ENCODE results near the gene NPPC. TPM values are rescaled to one million over a fixed set of nuclear protein-coding genes. Genes with fewer than 3 reads are reported as not detected.
"Not testable (repeated sequence)": the region's sequence is repeated elsewhere in the genome, so short reads cannot be mapped to it uniquely, and the experiment has no call there.

The NPPC gene
- total RNA-seq, 2 donors from 2014 or later, result 0.58 to 1.1 TPM

DNA sequence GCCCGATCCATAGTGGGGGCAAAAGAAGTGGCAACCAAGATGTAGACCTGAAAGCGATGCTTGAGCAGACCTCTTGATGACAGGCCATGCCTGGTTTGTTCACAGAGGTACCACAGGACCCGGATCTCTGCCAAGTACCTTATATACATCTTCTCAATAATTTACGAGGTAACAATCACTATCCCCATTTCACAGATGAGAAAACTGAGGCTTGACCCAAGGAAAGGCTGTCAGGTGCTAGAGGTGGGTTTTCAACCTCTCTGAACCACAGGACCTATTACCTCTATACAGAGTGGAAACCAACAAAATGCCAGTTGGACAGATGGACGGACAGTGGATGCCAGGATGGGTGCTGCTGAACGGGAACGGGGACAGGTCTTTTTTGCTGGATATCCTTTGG lies 21.5 kb upstream of the NPPC start:
- DNase-seq, result no peak
- Mint-ChIP-seq H3K27ac (no peak overlapping the region), H3K27me3 (ENCODE audit: low read depth) (peaks cover 20% of the 10 kb centered on the region), H3K4me3 (no peak overlapping the region), H3K4me1 (ENCODE audit: low read depth) (no peaks in the 10 kb centered on the region), H3K36me3 (ENCODE audit: insufficient read depth in 2 of 2) (no peaks in the 10 kb centered on the region), H3K9me3 (no peaks in the 10 kb centered on the region)
- no peak for ATAC-seq (replicated peaks in 1 of 2)

- not testable (repeated sequence) for H3K36me3 Mint-ChIP-seq (ENCODE audit: insufficient read depth in 2 of 2); H3K4me1 Mint-ChIP-seq (ENCODE audit: low read depth)
- H3K27me3 Mint-ChIP-seq (ENCODE audit: low read depth), result peaks cover 20% of the 10 kb centered on the region
Observed at GRCh38 chr2:231947112-231947511, 20.9 kb upstream of the NPPC start.

GRCh38 chr2:231946241-231946814 lies 20.1 kb upstream of the NPPC start:
- H3K4me3 Mint-ChIP-seq, result no peak overlapping the region
- H3K9me3 Mint-ChIP-seq, result no peaks in the 10 kb centered on the region
- peaks cover 13% of the 10 kb centered on the region for H3K27me3 Mint-ChIP-seq (ENCODE audit: low read depth)
- no peaks in the 10 kb centered on the region for H3K36me3 Mint-ChIP-seq (ENCODE audit: insufficient read depth in 2 of 2)
- H3K27ac Mint-ChIP-seq, result no peak overlapping the region
- DNase-seq (no peak), ATAC-seq (replicated peaks in 1 of 2) (no peak)
- H3K4me1 Mint-ChIP-seq (ENCODE audit: low read depth), result no peaks in the 10 kb centered on the region

More at GRCh38 chr2:231947112-231947511, 20.9 kb upstream of the NPPC start:
- H3K9me3 Mint-ChIP-seq; ATAC-seq (replicated peaks in 1 of 2); H3K27ac Mint-ChIP-seq; DNase-seq; H3K4me3 Mint-ChIP-seq: not testable (repeated sequence)

DNA sequence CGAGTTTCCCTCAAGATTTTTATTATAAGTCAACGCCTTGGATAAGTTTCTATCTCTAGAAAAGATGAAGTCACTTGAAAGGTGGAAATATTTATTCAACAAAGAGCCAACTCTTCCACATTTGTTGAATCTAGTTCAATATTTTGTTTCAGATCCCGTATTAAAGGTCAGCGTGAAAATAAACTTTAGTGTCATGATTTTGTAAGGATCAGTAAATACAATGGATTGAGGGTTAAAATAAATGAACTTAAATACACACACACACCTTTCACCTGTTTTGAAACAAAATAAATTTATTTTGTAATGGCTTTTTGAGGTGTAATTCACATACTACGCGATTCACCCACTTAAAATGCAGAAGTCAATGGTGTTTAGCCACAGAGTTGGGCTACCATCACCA lies 16.0 kb upstream of the NPPC start:
- H3K36me3 Mint-ChIP-seq (ENCODE audit: insufficient read depth in 2 of 2), result no peaks in the 10 kb centered on the region
- no peak overlapping the region for H3K4me3 Mint-ChIP-seq
- peaks cover under 1% of the 10 kb centered on the region for H3K4me1 Mint-ChIP-seq (ENCODE audit: low read depth)
- no peak overlapping the region for H3K27ac Mint-ChIP-seq
- ATAC-seq (replicated peaks in 1 of 2), result no peak
- peaks cover 13% of the 10 kb centered on the region for H3K27me3 Mint-ChIP-seq (ENCODE audit: low read depth)
- no peak for DNase-seq
- H3K9me3 Mint-ChIP-seq, result no peaks in the 10 kb centered on the region

- no peaks in the 10 kb centered on the region for H3K9me3 Mint-ChIP-seq
- ATAC-seq (replicated peaks in 1 of 2) (no peak), DNase-seq (no peak)
- H3K4me1 Mint-ChIP-seq (ENCODE audit: low read depth), result peaks cover 6% of the 10 kb centered on the region
- peaks cover 13% of the 10 kb centered on the region for H3K27me3 Mint-ChIP-seq (ENCODE audit: low read depth)
- H3K27ac Mint-ChIP-seq, result no peak overlapping the region
- no peak overlapping the region for H3K4me3 Mint-ChIP-seq
- no peaks in the 10 kb centered on the region for H3K36me3 Mint-ChIP-seq (ENCODE audit: insufficient read depth in 2 of 2)
Observed at GRCh38 chr2:231941673-231942072, 15.5 kb upstream of the NPPC start.

DNA sequence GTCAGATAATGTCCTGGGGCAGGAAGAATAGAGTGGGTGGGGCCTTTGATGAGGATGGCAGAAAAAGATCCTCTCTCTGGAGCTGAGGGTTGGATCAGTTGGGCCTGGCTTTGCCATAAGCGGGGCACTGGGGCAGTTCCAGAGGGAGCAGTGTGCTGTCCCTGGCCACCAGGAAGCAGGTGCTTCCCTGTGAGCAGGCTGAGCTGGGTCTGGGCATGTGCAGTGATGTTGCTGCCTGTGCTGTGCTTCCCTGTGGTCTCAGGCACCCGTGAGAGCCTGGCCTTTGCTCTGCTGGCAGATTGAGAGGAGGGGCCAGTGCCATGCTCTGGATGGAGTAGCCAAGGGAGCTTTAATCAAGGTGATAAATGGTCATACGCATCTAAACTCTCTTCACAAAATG lies 14.6 kb upstream of the NPPC start:
- Mint-ChIP-seq H3K27me3 (ENCODE audit: low read depth) (peaks cover 13% of the 10 kb centered on the region), H3K36me3 (ENCODE audit: insufficient read depth in 2 of 2) (no peaks in the 10 kb centered on the region), H3K4me3 (no peak overlapping the region), H3K27ac (no peak overlapping the region), H3K9me3 (no peaks in the 10 kb centered on the region), H3K4me1 (ENCODE audit: low read depth) (peaks cover 14% of the 10 kb centered on the region)
- ATAC-seq (replicated peaks in 1 of 2) (no peak), DNase-seq (no peak)

- ATAC-seq (replicated peaks in 1 of 2) (no peak), DNase-seq (no peak)
- Mint-ChIP-seq H3K4me3 (no peak overlapping the region), H3K27me3 (ENCODE audit: low read depth) (peaks cover 7% of the 10 kb centered on the region), H3K4me1 (ENCODE audit: low read depth) (peaks cover 14% of the 10 kb centered on the region), H3K36me3 (ENCODE audit: insufficient read depth in 2 of 2) (no peaks in the 10 kb centered on the region), H3K9me3 (no peaks in the 10 kb centered on the region), H3K27ac (no peak overlapping the region)
Observed at GRCh38 chr2:231939022-231939421, 12.8 kb upstream of the NPPC start.

DNA sequence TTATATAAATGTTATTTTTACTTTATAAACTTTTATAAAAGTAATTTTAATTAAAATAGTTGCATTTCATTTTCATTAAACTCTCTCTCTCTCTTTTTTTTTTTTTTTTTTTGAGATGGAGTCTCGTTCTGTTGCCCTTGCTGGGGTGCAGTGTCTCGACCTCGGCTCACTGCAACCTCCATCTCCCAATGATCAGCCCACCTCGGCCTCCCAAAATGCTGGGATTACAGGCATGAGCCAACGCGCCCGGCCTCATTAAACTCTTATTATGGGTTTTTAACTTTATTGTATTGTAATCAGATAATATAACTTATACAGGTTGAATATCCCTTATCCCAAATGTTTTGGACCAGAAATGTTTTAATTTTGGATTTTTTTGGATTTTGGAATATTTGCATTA lies 10.9 kb upstream of the NPPC start:
- H3K9me3 Mint-ChIP-seq, result no peaks in the 10 kb centered on the region
- no peaks in the 10 kb centered on the region for H3K36me3 Mint-ChIP-seq (ENCODE audit: insufficient read depth in 2 of 2)
- peaks cover 14% of the 10 kb centered on the region for H3K4me1 Mint-ChIP-seq (ENCODE audit: low read depth)
- ATAC-seq (replicated peaks in 1 of 2), result no peak
- H3K27ac Mint-ChIP-seq, result no peak overlapping the region
- no peak overlapping the region for H3K4me3 Mint-ChIP-seq
- no peak for DNase-seq
- H3K27me3 Mint-ChIP-seq (ENCODE audit: low read depth), result peaks cover 15% of the 10 kb centered on the region

DNA sequence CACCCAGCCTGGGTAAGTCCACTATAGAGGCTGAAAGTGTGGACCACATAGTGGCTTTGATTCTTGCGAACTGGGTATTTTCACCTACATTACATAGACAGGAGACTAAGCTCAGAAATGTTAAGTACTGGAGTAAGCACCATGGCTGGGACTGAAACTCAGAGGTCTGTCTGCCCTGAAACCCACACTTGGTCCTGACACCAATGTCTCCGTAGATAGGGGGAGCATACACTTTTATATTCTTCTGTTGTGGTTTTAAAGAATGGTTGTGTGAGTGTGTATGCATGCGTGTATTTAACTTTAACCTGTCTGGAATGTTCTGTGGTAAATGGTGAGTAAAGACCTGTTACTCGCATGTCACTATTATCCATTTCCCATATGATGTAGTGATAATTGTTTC lies 10.3 kb upstream of the NPPC start:
- H3K27ac Mint-ChIP-seq, result no peak overlapping the region
- H3K27me3 Mint-ChIP-seq (ENCODE audit: low read depth), result peaks cover 15% of the 10 kb centered on the region
- ATAC-seq (replicated peaks in 1 of 2) (peak; percentile 60 to 89), DNase-seq (peak in 1 of 2 donors; percentile 19)
- no peaks in the 10 kb centered on the region for H3K9me3 Mint-ChIP-seq
- H3K36me3 Mint-ChIP-seq (ENCODE audit: insufficient read depth in 2 of 2), result no peaks in the 10 kb centered on the region
- H3K4me3 Mint-ChIP-seq, result no peak overlapping the region
- H3K4me1 Mint-ChIP-seq (ENCODE audit: low read depth), result peaks cover 14% of the 10 kb centered on the region

GRCh38 chr2:231935815-231936214 lies 9.6 kb upstream of the NPPC start:
- DNase-seq (no peak), ATAC-seq (replicated peaks in 1 of 2) (no peak)
- Mint-ChIP-seq H3K27me3 (ENCODE audit: low read depth) (peaks cover 14% of the 10 kb centered on the region), H3K4me3 (no peak overlapping the region), H3K9me3 (no peaks in the 10 kb centered on the region), H3K36me3 (ENCODE audit: insufficient read depth in 2 of 2) (no peaks in the 10 kb centered on the region), H3K4me1 (ENCODE audit: low read depth) (peaks cover 14% of the 10 kb centered on the region), H3K27ac (no peak overlapping the region)

- Mint-ChIP-seq H3K9me3 (no peaks in the 10 kb centered on the region), H3K36me3 (ENCODE audit: insufficient read depth in 2 of 2) (no peaks in the 10 kb centered on the region), H3K4me1 (ENCODE audit: low read depth) (peaks cover 14% of the 10 kb centered on the region), H3K27me3 (ENCODE audit: low read depth) (peaks cover 8% of the 10 kb centered on the region), H3K27ac (no peak overlapping the region), H3K4me3 (no peak overlapping the region)
- DNase-seq, result no peak
- ATAC-seq (replicated peaks in 1 of 2), result no peak
Observed at GRCh38 chr2:231935207-231935524, 9.0 kb upstream of the NPPC start.

- no peak for DNase-seq
- Mint-ChIP-seq H3K27me3 (ENCODE audit: low read depth) (peaks cover 10% of the 10 kb centered on the region), H3K9me3 (no peaks in the 10 kb centered on the region), H3K27ac (no peak overlapping the region), H3K4me1 (ENCODE audit: low read depth) (peaks cover 14% of the 10 kb centered on the region), H3K36me3 (ENCODE audit: insufficient read depth in 2 of 2) (no peaks in the 10 kb centered on the region), H3K4me3 (no peak overlapping the region)
- ATAC-seq (replicated peaks in 1 of 2), result no peak
Observed at GRCh38 chr2:231934441-231935206, 8.4 kb upstream of the NPPC start.

- DNase-seq, result no peak
- Mint-ChIP-seq H3K4me3 (no peak overlapping the region), H3K27ac (no peak overlapping the region), H3K9me3 (no peaks in the 10 kb centered on the region), H3K27me3 (ENCODE audit: low read depth) (peaks cover 17% of the 10 kb centered on the region), H3K4me1 (ENCODE audit: low read depth) (peaks cover 14% of the 10 kb centered on the region), H3K36me3 (ENCODE audit: insufficient read depth in 2 of 2) (no peaks in the 10 kb centered on the region)
- ATAC-seq (replicated peaks in 1 of 2), result no peak
Observed at GRCh38 chr2:231933916-231934401, 7.8 kb upstream of the NPPC start.
